DOHH2 (cell line): Measurements from ENCODE around the gene CRY1.

Source experiments
- H3F3A ChIP-seq: fragments of 200-600 bp; sonication (generic), shearing (Covaris generic); 2 replicates; pipeline ENCODE4 v1.6.0; 2016; ENCODE audit warnings: antibody characterized with exemption, mild to moderate bottlenecking; ENCODE audit not compliant: control insufficient read depth, insufficient read depth
- H3K27ac ChIP-seq: fragments of 200-600 bp; sonication (generic); 2 replicates; pipeline ENCODE4 v1.5.1; 2014; ENCODE audit warnings: low read depth, mild to moderate bottlenecking, low read length, moderate library complexity
- H3K27me3 ChIP-seq: fragments of 200-600 bp; sonication (generic); 2 replicates; pipeline ENCODE4 v1.6.1; 2014; ENCODE audit warnings: mild to moderate bottlenecking, low read length, mixed read lengths; ENCODE audit not compliant: control insufficient read depth
- H3K36me3 ChIP-seq: fragments of 200-600 bp; sonication (generic); 2 replicates; pipeline ENCODE4 v1.6.1; 2014; ENCODE audit warnings: mild to moderate bottlenecking, low read length, moderate library complexity, mixed read lengths; ENCODE audit not compliant: control insufficient read depth
- H3K4me1 ChIP-seq: fragments of 200-600 bp; sonication (generic); 2 replicates; pipeline ENCODE4 v1.6.1; 2014; ENCODE audit warnings: mild to moderate bottlenecking, low read length, mixed read lengths; ENCODE audit not compliant: control insufficient read depth
- H3K4me2 ChIP-seq: fragments of 200-600 bp; sonication (generic); 2 replicates; pipeline ENCODE4 v1.6.0; 2014; ENCODE audit warnings: mild to moderate bottlenecking, low read length, moderate library complexity
- H3K4me3 ChIP-seq: fragments of 200-600 bp; sonication (generic); 2 replicates; pipeline ENCODE4 v1.5.1; 2014; ENCODE audit warnings: mild to moderate bottlenecking, low read length, mixed read lengths
- H3K79me2 ChIP-seq: fragments of 200-600 bp; sonication (generic); 2 replicates; pipeline ENCODE4 v1.6.1; 2014; ENCODE audit warnings: mild to moderate bottlenecking, low read length, mixed read lengths; ENCODE audit not compliant: control insufficient read depth
- H3K9me2 ChIP-seq: fragments of 200-600 bp; sonication (generic); replicated peaks from 2 replicates; pipeline ENCODE4 v1.6.1; 2014; ENCODE audit warnings: mild to moderate bottlenecking, low read length, mixed read lengths; ENCODE audit not compliant: control insufficient read depth
- H3K9me3 ChIP-seq: fragments of 200-600 bp; sonication (generic); 2 replicates; pipeline ENCODE4 v1.6.1; 2014; ENCODE audit warnings: antibody characterized with exemption, low read length, mixed read lengths; ENCODE audit not compliant: control insufficient read depth, insufficient read depth
- H4K20me1 ChIP-seq: fragments of 200-600 bp; sonication (generic); 2 replicates; pipeline ENCODE4 v1.6.0; 2014; ENCODE audit warnings: low read depth, mild to moderate bottlenecking, antibody characterized with exemption, low read length, moderate library complexity; ENCODE audit not compliant: control insufficient read depth, insufficient read depth
- EZH2phosphoT487 ChIP-seq: fragments of 200-600 bp; sonication (generic); IDR thresholded peaks from 2 replicates; pipeline ENCODE4 v1.6.1; 2017; ENCODE audit warnings: borderline replicate concordance, mild to moderate bottlenecking, antibody characterized with exemption, low read length, moderate library complexity, mixed read lengths
- TF ChIP-seq, protein P1 (sequence below): fragments of 200-600 bp; sonication (generic); IDR thresholded peaks from one replicate; pipeline ENCODE4 v1.5.1; 2014; ENCODE audit warnings: antibody characterized with exemption, mild to moderate bottlenecking, low read depth, low read length; ENCODE audit not compliant: poor library complexity, severe bottlenecking

CRY1 gene

DNA sequence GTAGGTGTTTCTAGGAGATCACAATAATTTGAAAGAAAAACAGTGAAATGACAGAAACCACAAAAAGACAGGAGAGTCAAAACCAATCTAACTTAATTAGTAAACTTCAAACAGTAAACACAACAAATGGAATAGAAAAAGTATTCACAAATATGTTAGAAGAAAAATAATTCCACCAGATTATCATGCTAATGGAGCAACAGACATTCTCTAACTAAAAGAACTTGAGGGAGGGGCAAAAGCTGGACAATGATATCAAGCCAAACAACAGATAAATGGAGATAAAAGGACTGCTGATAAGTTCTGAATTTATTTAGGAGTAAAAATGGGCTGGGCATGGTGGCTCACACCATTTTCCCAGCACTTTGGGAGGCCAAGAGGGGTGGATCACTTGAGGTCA is 28.7 kb downstream of the CRY1 start:
- no peaks in the 10 kb centered on the region for H4K20me1 ChIP-seq
- H3K9me2 ChIP-seq = no peaks in the 10 kb centered on the region
- H3K9me3 ChIP-seq = no peaks in the 10 kb centered on the region
- H3K27ac ChIP-seq = no peak overlapping the region
- no peak overlapping the region for H3K4me3 ChIP-seq
- TF ChIP-seq, protein P1, sequence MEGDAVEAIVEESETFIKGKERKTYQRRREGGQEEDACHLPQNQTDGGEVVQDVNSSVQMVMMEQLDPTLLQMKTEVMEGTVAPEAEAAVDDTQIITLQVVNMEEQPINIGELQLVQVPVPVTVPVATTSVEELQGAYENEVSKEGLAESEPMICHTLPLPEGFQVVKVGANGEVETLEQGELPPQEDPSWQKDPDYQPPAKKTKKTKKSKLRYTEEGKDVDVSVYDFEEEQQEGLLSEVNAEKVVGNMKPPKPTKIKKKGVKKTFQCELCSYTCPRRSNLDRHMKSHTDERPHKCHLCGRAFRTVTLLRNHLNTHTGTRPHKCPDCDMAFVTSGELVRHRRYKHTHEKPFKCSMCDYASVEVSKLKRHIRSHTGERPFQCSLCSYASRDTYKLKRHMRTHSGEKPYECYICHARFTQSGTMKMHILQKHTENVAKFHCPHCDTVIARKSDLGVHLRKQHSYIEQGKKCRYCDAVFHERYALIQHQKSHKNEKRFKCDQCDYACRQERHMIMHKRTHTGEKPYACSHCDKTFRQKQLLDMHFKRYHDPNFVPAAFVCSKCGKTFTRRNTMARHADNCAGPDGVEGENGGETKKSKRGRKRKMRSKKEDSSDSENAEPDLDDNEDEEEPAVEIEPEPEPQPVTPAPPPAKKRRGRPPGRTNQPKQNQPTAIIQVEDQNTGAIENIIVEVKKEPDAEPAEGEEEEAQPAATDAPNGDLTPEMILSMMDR = no peak
- no peak for TF ChIP-seq EZH2phosphoT487
- no peaks in the 10 kb centered on the region for H3K79me2 ChIP-seq
- no peaks in the 10 kb centered on the region for H3K27me3 ChIP-seq
- no peaks in the 10 kb centered on the region for H3K4me1 ChIP-seq
- no peaks in the 10 kb centered on the region for H3F3A ChIP-seq
- no peak overlapping the region for H3K4me2 ChIP-seq
- no peaks in the 10 kb centered on the region for H3K36me3 ChIP-seq

DNA sequence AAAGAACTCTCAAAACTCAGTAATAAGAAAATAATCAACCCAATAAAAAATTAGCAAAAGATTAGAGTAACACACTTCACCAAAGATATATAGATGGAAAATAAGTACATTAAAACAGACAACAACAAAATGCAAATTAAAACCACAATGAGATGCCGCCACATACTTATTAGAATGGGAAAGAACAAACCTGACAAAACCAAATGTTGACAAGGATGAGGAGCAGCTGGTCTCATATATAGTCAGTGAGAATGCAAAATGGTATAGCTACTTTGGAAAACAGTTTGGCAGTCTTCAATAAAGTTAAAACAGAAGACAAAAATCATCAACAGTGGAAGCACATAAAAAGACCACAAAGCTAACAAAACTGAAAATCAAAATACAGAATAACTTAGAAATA is 29.1 kb downstream of the CRY1 start:
- Histone ChIP-seq H3K4me1 (no peaks in the 10 kb centered on the region), H3F3A (no peaks in the 10 kb centered on the region), H3K9me3 (no peaks in the 10 kb centered on the region), H3K27ac (no peak overlapping the region), H3K9me2 (no peaks in the 10 kb centered on the region), H3K4me3 (no peak overlapping the region), H3K36me3 (no peaks in the 10 kb centered on the region), H3K4me2 (no peak overlapping the region), H4K20me1 (no peaks in the 10 kb centered on the region), H3K27me3 (no peaks in the 10 kb centered on the region), H3K79me2 (no peaks in the 10 kb centered on the region)
- no peak for TF ChIP-seq EZH2phosphoT487
- TF ChIP-seq, protein P1 = no peak

DNA sequence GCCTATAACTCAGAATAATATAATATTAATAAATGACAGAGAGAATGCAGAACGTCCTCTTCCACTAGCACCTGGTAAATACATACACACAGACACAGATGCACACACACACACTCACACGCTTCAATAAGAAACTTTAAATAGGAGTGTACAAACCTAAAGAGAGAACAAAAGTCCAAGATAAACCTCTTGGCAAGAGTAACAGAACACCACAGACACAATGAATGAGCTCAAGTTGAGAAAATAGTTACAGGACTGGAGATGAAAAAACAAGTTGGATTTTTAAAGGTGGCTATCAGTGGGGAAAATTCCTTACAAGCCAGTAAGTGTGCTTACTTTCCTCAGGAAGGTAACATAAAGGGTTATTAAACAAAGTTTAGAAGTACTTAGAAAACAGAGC is 35.2 kb downstream of the CRY1 start:
- no peak overlapping the region for H3K4me3 ChIP-seq
- H3K9me2 ChIP-seq = no peaks in the 10 kb centered on the region
- no peaks in the 10 kb centered on the region for H3F3A ChIP-seq
- H4K20me1 ChIP-seq = no peaks in the 10 kb centered on the region
- H3K9me3 ChIP-seq = no peaks in the 10 kb centered on the region
- H3K4me2 ChIP-seq = no peak overlapping the region
- no peak for TF ChIP-seq EZH2phosphoT487
- TF ChIP-seq, protein P1 = no peak
- no peaks in the 10 kb centered on the region for H3K79me2 ChIP-seq
- H3K36me3 ChIP-seq = no peaks in the 10 kb centered on the region
- H3K4me1 ChIP-seq = no peaks in the 10 kb centered on the region
- H3K27me3 ChIP-seq = no peaks in the 10 kb centered on the region
- H3K27ac ChIP-seq = no peak overlapping the region

DNA sequence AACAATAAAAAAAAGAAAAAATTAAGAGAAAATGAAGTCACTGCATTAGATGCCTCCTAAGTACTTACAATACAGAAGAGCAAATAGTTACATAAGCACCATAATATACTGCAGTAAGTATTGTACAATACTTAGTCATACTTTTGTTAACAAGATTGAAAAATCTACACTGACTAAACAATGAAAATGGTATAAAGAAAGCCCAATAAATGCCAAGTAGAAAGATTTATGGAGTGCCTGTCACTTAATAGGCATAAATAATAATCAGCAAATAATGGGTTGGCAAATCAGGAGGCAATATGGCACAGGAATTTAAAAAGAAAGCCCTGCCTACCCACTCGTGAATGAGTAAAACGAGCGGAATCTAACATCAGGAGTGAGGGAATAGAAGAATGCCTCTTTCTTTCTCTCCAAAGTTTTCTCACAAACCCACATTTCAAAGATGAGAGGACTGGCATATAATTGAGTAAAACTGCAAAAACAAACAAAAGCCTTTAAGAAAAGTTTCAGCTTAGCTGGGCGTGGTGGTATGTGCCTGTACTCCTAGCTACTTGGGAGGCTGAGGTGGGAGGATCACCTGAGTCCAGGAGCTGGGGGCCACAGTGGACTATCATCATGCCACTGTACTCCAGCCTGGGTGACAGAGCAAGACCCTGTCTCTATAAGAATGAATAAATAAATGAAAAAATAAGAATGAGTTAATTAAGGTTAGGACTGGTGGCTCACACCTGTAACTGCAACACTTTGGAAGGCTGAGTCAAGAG is 36.1 kb downstream of the CRY1 start:
- no peak overlapping the region for H3K4me3 ChIP-seq

More for the DNA sequence above, 36.1 kb downstream of the CRY1 start:
- no peak overlapping the region for H3K27ac ChIP-seq
- H3K9me2 ChIP-seq = no peaks in the 10 kb centered on the region
- no peaks in the 10 kb centered on the region for H3K27me3 ChIP-seq
- no peaks in the 10 kb centered on the region for H3F3A ChIP-seq
- H3K9me3 ChIP-seq = no peaks in the 10 kb centered on the region
- H3K36me3 ChIP-seq = no peaks in the 10 kb centered on the region
- no peak overlapping the region for H3K4me2 ChIP-seq
- TF ChIP-seq, protein P1 = no peak
- TF ChIP-seq EZH2phosphoT487 = no peak
- no peaks in the 10 kb centered on the region for H4K20me1 ChIP-seq
- H3K79me2 ChIP-seq = no peaks in the 10 kb centered on the region
- H3K4me1 ChIP-seq = no peaks in the 10 kb centered on the region
